ENCODE measurements around the gene TOP3A. TPM values are rescaled to one million over a fixed set of nuclear protein-coding genes. Genes with fewer than 3 reads are reported as not detected.

TOP3A gene
- total and polyA plus RNA-seq, 2 donors (not counting 1 experiment from before 2014, with no cell fraction given), result 13.4 to 55.8 TPM

DNA sequence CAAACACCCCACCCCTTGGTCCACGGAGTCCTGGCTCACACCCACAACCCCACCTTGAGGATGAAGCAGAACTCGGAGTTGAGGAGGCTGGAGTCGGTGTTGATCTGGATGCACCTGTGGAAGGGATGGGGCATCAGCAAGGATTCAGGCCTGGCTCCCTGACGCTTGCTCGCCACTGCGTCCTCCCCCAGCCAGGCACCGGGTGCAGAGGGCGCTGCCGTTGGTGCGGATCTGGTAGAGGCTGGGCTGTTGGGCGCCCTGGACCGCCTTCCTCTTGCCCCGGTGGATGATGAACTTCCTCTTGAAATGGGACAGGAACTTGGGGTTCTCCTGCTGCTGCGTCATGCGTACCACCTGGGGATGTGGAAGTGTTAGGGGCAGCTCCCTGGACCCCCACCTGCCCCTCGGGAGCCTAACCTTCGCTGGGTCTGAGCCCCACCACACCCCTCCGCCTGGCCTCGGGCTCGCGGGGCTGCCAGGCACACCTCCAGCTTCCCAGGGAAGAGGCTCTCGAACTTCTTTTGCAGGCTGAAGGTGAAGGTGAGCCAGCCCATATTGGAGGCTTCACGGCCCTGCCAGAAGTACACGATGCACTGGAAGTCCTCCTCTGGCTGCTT is 68.6 kb downstream of the TOP3A start:
- WGBS (ENCODE audit: insufficient coverage), result 93% methylated on average over 21 of the region's 24 CpGs
- Mint-ChIP-seq H3K4me1 (peaks cover 6% of the 10 kb centered on the region), H3K27me3 (no peaks in the 10 kb centered on the region), H3K27ac (no peak overlapping the region), H3K4me3 (no peak overlapping the region), H3K9me3 (ENCODE audit: insufficient read depth) (no peaks in the 10 kb centered on the region)
- Histone ChIP-seq H3K4me1 (ENCODE audit: control insufficient read depth in 2 of 2, insufficient read depth in 2 of 2, low read length in 2 of 2) (no peaks in the 10 kb centered on the region), H3K27me3 (replicated peaks in 1 of 4; ENCODE audit: control extremely low read depth in 1 of 4, control insufficient read depth in 3 of 4, insufficient read depth in 4 of 4, low read length in 3 of 4) (no peaks in the 10 kb centered on the region), H3K4me3 (ENCODE audit: control extremely low read depth in 1 of 5, extremely low read depth in 1 of 5, insufficient read depth in 1 of 5, low read depth in 2 of 5, low read length in 4 of 5) (no peak overlapping the region), H3K36me3 (replicated peaks in 1 of 2; ENCODE audit: control extremely low read depth in 1 of 2, control insufficient read depth in 1 of 2, extremely low read depth in 1 of 2, insufficient read depth in 2 of 2, low read length in 1 of 2) (peaks cover 5 to 55% of the 10 kb centered on the region in 2 experiments), H2AFZ (ENCODE audit: insufficient read depth, low read depth, low read length, poor library complexity, severe bottlenecking) (no peak overlapping the region), H3K4me2 (replicated peaks; ENCODE audit: low read depth, low read length, poor library complexity, severe bottlenecking) (no peak overlapping the region), H3K9me3 (ENCODE audit: control extremely low read depth in 1 of 3, control insufficient read depth in 2 of 3, insufficient read depth in 1 of 3, low read length in 2 of 3) (no peaks in the 10 kb centered on the region), H3K79me2 (ENCODE audit: control insufficient read depth, insufficient read depth, low read length) (no peaks in the 10 kb centered on the region), H3K9ac (ENCODE audit: low read length) (no peak overlapping the region), H4K20me1 (ENCODE audit: control insufficient read depth, insufficient read depth, low read length, poor library complexity, severe bottlenecking) (no peaks in the 10 kb centered on the region), H3K27ac (ENCODE audit: low read length in 2 of 2) (no peak overlapping the region)
- no peak for TF ChIP-seq EZH2 (IDR thresholded peaks at IDR 0.05; ENCODE audit: borderline replicate concordance, insufficient read depth, low read depth, low read length, poor library complexity, severe bottlenecking)
- TF ChIP-seq, protein P1, sequence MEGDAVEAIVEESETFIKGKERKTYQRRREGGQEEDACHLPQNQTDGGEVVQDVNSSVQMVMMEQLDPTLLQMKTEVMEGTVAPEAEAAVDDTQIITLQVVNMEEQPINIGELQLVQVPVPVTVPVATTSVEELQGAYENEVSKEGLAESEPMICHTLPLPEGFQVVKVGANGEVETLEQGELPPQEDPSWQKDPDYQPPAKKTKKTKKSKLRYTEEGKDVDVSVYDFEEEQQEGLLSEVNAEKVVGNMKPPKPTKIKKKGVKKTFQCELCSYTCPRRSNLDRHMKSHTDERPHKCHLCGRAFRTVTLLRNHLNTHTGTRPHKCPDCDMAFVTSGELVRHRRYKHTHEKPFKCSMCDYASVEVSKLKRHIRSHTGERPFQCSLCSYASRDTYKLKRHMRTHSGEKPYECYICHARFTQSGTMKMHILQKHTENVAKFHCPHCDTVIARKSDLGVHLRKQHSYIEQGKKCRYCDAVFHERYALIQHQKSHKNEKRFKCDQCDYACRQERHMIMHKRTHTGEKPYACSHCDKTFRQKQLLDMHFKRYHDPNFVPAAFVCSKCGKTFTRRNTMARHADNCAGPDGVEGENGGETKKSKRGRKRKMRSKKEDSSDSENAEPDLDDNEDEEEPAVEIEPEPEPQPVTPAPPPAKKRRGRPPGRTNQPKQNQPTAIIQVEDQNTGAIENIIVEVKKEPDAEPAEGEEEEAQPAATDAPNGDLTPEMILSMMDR (IDR thresholded peaks at IDR 0.05), result no peak
- intact Hi-C loops (cut with micrococcal nuclease), result no loop called here
- no peak for ATAC-seq (ENCODE audit: low read depth)
- no peak for DNase-seq
- ChIA-PET POLR2A (no interaction called here), CTCF (no interaction called here)

DNA sequence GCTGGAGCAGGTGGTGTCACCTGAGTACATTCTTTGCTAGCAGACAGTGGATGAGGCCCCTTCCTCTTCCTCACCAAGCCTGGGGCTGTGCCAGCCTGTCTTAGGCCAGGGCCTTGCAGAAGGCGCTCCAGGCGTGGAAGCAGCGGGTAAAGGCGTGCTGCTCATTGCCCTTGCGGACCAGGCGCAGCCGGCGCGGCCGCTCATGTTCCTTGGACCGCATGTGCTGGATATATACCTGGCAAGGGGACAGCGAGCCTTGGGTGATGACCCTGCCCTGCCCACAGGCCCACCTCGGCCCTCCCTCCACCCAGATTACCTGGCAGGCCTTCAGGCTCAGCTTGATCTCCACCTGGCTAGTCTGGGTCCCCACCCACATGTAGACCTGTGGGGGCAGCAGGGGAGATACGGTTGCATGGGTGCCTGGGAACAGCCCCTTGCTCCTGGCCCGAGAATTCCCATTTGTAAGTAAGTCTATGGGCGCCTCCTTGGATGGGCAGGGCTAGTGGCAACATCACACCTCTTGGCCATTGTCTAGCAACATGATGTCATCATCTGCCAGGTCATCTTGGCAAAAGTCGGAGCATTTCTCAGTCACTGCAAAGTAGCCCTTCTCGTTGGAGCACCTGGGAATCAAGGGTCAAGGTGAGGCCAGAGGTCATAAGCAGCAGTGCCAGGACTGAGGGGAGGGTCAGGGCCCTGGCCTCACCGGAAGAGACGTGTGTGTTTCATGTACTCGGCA is 69.6 kb downstream of the TOP3A start:
- Histone ChIP-seq H3K36me3 (replicated peaks in 1 of 2; ENCODE audit: control extremely low read depth in 1 of 2, control insufficient read depth in 1 of 2, extremely low read depth in 1 of 2, insufficient read depth in 2 of 2, low read length in 1 of 2) (peaks cover 5 to 45% of the 10 kb centered on the region in 2 experiments), H3K9me3 (ENCODE audit: control extremely low read depth in 1 of 3, control insufficient read depth in 2 of 3, insufficient read depth in 1 of 3, low read length in 2 of 3) (no peaks in the 10 kb centered on the region), H3K4me1 (ENCODE audit: control insufficient read depth in 2 of 2, insufficient read depth in 2 of 2, low read length in 2 of 2) (no peaks in the 10 kb centered on the region), H3K27me3 (replicated peaks in 1 of 4; ENCODE audit: control extremely low read depth in 1 of 4, control insufficient read depth in 3 of 4, insufficient read depth in 4 of 4, low read length in 3 of 4) (no peaks in the 10 kb centered on the region), H3K9ac (ENCODE audit: low read length) (no peak overlapping the region), H4K20me1 (ENCODE audit: control insufficient read depth, insufficient read depth, low read length, poor library complexity, severe bottlenecking) (no peaks in the 10 kb centered on the region), H3K4me3 (ENCODE audit: control extremely low read depth in 1 of 5, extremely low read depth in 1 of 5, insufficient read depth in 1 of 5, low read depth in 2 of 5, low read length in 4 of 5) (no peak overlapping the region), H2AFZ (ENCODE audit: insufficient read depth, low read depth, low read length, poor library complexity, severe bottlenecking) (no peak overlapping the region), H3K4me2 (replicated peaks; ENCODE audit: low read depth, low read length, poor library complexity, severe bottlenecking) (no peak overlapping the region), H3K79me2 (ENCODE audit: control insufficient read depth, insufficient read depth, low read length) (no peaks in the 10 kb centered on the region), H3K27ac (ENCODE audit: low read length in 2 of 2) (no peak overlapping the region)
- ATAC-seq (ENCODE audit: low read depth) (no peak), DNase-seq (no peak)
- Mint-ChIP-seq H3K4me1 (peaks cover 6% of the 10 kb centered on the region), H3K4me3 (no peak overlapping the region), H3K9me3 (ENCODE audit: insufficient read depth) (no peaks in the 10 kb centered on the region), H3K27ac (no peak overlapping the region), H3K27me3 (no peaks in the 10 kb centered on the region)
- TF ChIP-seq, protein P1 (IDR thresholded peaks at IDR 0.05), result no peak
- no peak for TF ChIP-seq EZH2 (IDR thresholded peaks at IDR 0.05; ENCODE audit: borderline replicate concordance, insufficient read depth, low read depth, low read length, poor library complexity, severe bottlenecking)
- ChIA-PET CTCF (no interaction called here), POLR2A (interaction anchor here (1.4 kb wide), 1 partner anchor 62 kb away, joined by 10 read pairs; no protein-coding TSS in a partner anchor)
- WGBS (ENCODE audit: insufficient coverage), result 93% methylated on average over 21 of the region's 21 CpGs
- intact Hi-C loops (cut with micrococcal nuclease), result no loop called here
